OCI-LY3 (cell line): ENCODE data around the gene C20orf141.
"Not testable (repeated sequence)": the region's sequence is repeated elsewhere in the genome, so short reads cannot be mapped to it uniquely, and the experiment has no call there.

Experiments
- EZH2phosphoT487 ChIP-seq: fragments of 200-600 bp; shearing (Covaris generic); IDR thresholded peaks from 2 replicates; pipeline ENCODE4 v1.6.1; 2018; ENCODE audit warnings: antibody characterized with exemption, mixed run types, low read depth
- TF ChIP-seq, protein P1 (sequence below): fragments of 200-600, 300-600 bp; sonication (generic); IDR thresholded peaks from 2 replicates; pipeline ENCODE4 v1.5.1; 2014; ENCODE audit warnings: antibody characterized with exemption, low read length, low read depth

DNA sequence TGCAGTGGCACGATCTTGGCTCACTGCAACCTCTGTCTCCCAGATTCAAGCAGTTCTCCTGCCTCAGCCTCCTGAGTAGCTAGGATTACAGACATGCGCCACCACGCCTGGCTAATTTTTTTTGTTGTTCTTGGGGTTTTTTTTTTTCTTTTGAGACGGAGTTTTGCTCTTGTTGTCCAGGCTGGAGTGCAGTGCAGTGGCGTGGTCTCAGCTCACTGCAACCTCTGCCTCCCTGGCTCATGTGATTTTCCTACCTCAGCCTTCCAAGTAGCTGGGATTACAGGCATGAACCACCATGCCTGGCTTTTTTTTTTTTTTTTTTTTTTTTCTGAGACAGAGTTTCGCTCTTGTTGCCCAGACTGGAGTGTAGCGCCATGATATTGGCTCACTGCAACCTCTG lies 16.4 kb downstream of the C20orf141 start:
- TF ChIP-seq, protein P1, sequence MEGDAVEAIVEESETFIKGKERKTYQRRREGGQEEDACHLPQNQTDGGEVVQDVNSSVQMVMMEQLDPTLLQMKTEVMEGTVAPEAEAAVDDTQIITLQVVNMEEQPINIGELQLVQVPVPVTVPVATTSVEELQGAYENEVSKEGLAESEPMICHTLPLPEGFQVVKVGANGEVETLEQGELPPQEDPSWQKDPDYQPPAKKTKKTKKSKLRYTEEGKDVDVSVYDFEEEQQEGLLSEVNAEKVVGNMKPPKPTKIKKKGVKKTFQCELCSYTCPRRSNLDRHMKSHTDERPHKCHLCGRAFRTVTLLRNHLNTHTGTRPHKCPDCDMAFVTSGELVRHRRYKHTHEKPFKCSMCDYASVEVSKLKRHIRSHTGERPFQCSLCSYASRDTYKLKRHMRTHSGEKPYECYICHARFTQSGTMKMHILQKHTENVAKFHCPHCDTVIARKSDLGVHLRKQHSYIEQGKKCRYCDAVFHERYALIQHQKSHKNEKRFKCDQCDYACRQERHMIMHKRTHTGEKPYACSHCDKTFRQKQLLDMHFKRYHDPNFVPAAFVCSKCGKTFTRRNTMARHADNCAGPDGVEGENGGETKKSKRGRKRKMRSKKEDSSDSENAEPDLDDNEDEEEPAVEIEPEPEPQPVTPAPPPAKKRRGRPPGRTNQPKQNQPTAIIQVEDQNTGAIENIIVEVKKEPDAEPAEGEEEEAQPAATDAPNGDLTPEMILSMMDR = not testable (repeated sequence)
- not testable (repeated sequence) for TF ChIP-seq EZH2phosphoT487
